Natural killer cell treated with Interleukin-12 subunit alpha and Interleukin-12 subunit beta and Interleukin-15 and Interleukin-18, amount 100 ng/mL, for 72 hours (primary cell): ENCODE results near the gene ITPRIPL1. TPM values are rescaled to one million over a fixed set of nuclear protein-coding genes. Genes with fewer than 3 reads are reported as not detected.

ENCODE experiments used
- ATAC-seq, 2 donors: fragments of 150-1000 bp; cut with Tn5 transposase in 1 of 2; sonication (Bioruptor Pico), chemical (Tn5 transposase) in 1 of 2; 2 replicates each; pipeline ENCODE4 v1.10.0; 2021
- DNase-seq: peaks from one replicate; pipeline ENCODE4 v3.0.0; 2022; ENCODE audit warnings: low spot score
- H3K27ac Mint-ChIP-seq, 2 donors: 1 replicate in 1 of 2; 2 replicates in 1 of 2; pipeline ENCODE4 v1.8.0; 2022; ENCODE audit warnings: mixed read lengths in 2 of 2, mild to moderate bottlenecking in 1 of 2, moderate library complexity in 1 of 2
- H3K27me3 Mint-ChIP-seq, 2 donors: 1 replicate in 1 of 2; 2 replicates in 1 of 2; pipeline ENCODE4 v1.8.0; 2022; ENCODE audit warnings: mixed read lengths in 2 of 2
- H3K36me3 Mint-ChIP-seq: one replicate; pipeline ENCODE4 v1.8.0; 2022; ENCODE audit warnings: mixed read lengths
- H3K4me1 Mint-ChIP-seq, 2 donors: 1 replicate in 1 of 2; 2 replicates in 1 of 2; pipeline ENCODE4 v1.8.0; 2022; ENCODE audit warnings: low read depth in 2 of 2, mixed read lengths in 2 of 2, mild to moderate bottlenecking in 1 of 2
- H3K4me3 Mint-ChIP-seq: one replicate; pipeline ENCODE4 v1.8.0; 2022; ENCODE audit warnings: mixed read lengths
- H3K9me3 Mint-ChIP-seq: 2 replicates; pipeline ENCODE4 v1.8.0; 2022; ENCODE audit warnings: mixed read lengths
- total RNA-seq, 2 donors: library from RNA; stranded (reverse); gene quantifications; one replicate each; pipeline ENCODE4 v1.2.3, GENCODE V29; 2022

Gene ITPRIPL1
- total RNA-seq, 2 donors from 2014 or later: 48.2 to 62.2 TPM

DNA sequence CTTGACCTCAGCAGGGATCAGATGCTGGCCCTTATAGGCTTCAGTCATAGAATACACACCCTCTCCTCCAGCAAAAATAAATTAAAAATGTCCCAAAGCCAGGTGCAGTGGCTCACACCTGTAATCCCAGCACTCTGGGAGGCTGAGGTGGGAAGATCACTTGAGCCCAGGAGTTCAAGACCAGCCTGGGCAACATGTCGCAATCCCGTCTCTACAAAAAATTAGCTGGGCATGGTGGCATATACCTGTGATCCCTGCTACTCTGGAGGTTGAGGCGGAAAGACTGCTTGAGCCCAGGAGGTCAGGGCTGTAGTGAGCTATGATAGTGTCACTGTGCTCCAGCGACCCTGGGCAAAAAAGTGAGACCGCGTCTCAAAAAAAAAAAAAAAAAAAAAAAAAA lies 4.8 kb downstream of the ITPRIPL1 start:
- ATAC-seq: no peak
- peaks cover 41 to 51% of the 10 kb centered on the region in 2 donors for H3K4me1 Mint-ChIP-seq
- no peak overlapping the region for H3K4me3 Mint-ChIP-seq
- no peak overlapping the region for H3K27ac Mint-ChIP-seq
- DNase-seq: no peak
- peaks cover 14% of the 10 kb centered on the region for H3K36me3 Mint-ChIP-seq
- no peaks in the 10 kb centered on the region for H3K9me3 Mint-ChIP-seq
- no peaks in the 10 kb centered on the region for H3K27me3 Mint-ChIP-seq

DNA sequence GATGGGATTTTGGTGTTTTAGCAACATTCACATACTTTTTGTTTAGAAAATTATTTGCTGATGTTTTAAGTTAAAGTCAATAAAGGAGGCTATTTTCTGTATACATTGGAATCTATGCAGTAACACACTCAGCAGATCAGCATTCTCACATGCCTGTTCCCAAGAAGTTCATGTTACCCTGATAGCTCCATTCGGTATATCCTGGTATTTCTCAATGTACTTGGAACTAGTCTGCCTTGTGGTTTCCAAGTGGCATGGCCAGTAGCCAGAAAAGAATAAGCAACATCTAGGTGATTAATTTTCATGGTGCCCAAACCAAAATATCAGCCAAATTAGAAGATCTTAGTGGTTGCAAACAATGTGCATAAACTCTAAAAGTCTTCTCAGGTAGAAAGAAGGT lies 5.3 kb downstream of the ITPRIPL1 start:
- Mint-ChIP-seq H3K9me3 (no peaks in the 10 kb centered on the region), H3K4me1 (peaks cover 41 to 52% of the 10 kb centered on the region in 2 donors), H3K27me3 (no peaks in the 10 kb centered on the region)

DNA sequence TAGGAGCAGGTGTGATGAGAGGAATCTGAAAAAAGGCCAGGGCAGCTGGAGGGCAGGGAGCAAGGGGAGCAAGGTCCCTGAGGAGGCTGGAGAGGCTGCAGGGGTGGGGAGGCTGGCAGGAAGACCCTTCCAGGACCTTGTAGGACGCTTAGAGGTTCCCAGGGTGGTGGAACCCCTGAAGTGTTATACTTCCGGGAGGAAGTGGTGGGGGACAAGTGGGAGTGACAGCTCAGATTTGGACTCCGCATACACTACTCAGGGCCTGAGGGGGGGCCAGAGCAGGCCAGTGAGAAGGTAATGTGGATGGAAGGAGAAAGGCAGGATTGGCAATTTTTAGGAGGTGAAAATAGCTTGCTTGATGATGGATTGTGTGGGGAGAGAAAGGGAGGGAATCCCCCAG lies 8.6 kb downstream of the ITPRIPL1 start:
- ATAC-seq: no peak
- H3K4me1 Mint-ChIP-seq: peaks cover 30 to 45% of the 10 kb centered on the region in 2 donors
- H3K36me3 Mint-ChIP-seq: peaks cover 10% of the 10 kb centered on the region
- no peaks in the 10 kb centered on the region for H3K9me3 Mint-ChIP-seq
- peak overlapping the region; percentile 92 for H3K4me3 Mint-ChIP-seq
- DNase-seq: no peak
- H3K27ac Mint-ChIP-seq: peak overlapping the region; percentile 69 to 82
- no peaks in the 10 kb centered on the region for H3K27me3 Mint-ChIP-seq

More for the DNA sequence above, 5.3 kb downstream of the ITPRIPL1 start:
- Mint-ChIP-seq H3K4me3 (no peak overlapping the region), H3K27ac (peak overlapping the region in 1 of 2 donors; percentile 9), H3K36me3 (peaks cover 14% of the 10 kb centered on the region)
- DNase-seq (no peak), ATAC-seq (no peak)

DNA sequence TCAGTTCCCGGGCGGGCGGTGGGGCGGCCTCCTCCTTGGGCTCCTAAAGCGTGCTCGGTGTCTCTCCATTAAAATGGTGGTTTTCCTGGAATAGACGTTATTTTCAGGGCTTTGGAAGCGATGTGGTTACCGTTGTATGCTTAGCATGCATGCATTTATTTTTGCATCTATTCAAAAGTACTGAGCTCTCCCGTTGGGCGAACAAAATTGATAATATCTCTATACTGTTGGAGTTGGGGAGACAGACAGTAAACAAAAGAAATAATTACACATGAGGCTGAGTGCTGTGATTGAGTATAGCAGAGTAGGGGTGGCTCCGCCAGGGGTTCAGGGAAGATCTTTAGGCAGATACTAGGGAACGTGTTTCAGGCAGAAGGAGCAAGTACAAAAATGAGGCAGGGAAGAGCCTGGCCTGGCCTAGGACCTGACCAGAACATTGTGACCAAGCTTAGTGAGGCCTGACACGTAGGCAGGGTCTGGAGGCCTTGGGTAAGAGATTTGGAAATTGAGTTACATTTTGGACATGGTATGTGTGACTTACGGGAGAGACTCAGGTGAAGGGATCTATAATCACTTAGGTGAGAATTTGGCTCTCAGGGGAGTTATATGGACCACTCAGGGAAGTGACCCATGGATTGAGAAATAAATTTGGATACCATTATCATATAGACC lies 11.1 kb downstream of the ITPRIPL1 start:
- Mint-ChIP-seq H3K9me3 (no peaks in the 10 kb centered on the region), H3K4me1 (peaks cover 33 to 67% of the 10 kb centered on the region in 2 donors)
- no peak for ATAC-seq

DNA sequence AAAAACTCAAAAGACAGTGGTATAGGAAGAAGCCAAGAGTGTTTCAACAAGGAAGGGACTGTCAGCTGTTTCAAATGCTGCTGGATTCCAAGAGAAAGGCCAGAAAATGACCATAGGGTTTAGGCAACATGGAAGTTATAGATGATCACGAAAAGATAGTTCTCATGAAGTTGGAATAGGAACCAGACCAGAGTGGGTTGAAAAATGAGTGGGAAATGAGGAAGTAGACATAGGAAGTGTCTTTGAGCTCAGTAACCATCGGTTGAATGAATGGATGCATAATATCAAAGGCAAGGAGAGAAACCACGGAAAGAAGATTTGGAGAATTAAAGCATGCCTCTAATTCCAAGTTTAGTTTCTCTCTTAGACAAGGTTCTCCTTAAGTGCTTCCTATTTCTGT lies 11.8 kb downstream of the ITPRIPL1 start:
- Mint-ChIP-seq H3K27ac (peak overlapping the region; percentile 69 to 82), H3K4me1 (peaks cover 33 to 73% of the 10 kb centered on the region in 2 donors), H3K9me3 (no peaks in the 10 kb centered on the region), H3K4me3 (peak overlapping the region; percentile 92), H3K36me3 (peaks cover 23% of the 10 kb centered on the region), H3K27me3 (no peaks in the 10 kb centered on the region)
- DNase-seq (no peak), ATAC-seq (no peak)

More for the DNA sequence above, 11.1 kb downstream of the ITPRIPL1 start:
- Mint-ChIP-seq H3K4me3 (peak overlapping the region; percentile 92), H3K27ac (peak overlapping the region; percentile 69 to 82), H3K36me3 (peaks cover 20% of the 10 kb centered on the region), H3K27me3 (no peaks in the 10 kb centered on the region)
- DNase-seq: no peak

DNA sequence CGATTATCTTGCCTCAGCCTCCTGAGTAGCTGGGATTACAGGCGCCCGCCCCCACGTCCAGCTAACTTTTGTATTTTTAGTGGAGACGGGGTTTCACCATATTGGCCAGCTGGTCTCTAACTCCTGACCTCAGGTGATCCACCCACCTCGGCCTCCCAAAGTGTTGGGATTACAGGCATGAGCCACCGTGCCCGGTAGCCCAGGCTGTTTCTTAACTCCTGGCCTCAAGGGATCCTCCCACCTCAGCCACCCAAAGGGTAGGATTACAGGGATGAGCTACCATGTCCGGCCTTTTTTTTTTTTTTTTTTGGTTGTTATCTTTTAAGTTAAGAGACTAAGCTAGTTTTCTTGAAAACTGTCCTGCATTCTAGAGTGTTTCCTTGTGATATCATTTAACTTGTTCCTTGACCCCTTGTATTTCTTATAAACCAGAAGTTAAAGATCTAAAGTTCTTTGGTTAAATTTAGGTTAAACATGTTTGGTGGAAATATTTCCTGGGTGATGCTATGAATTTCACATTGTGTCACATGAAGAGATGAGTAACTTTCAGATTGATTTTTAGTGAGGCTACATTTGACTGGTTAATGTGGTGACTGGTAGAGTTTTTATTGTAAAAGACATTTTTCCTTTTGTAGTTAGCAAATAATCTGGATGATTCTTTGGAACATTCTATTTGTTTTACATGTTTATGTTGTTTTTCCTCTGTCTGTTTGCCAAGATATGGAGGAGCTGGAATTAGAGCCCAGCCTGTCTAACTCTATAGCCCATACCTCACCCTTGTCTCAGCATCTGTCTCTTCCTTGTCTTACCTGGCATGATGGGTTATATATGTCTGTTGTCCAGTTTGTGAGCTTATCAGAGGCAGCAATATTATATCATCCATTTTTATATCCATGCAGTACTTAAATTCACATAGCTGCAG lies 15.6 kb downstream of the ITPRIPL1 start:
- Mint-ChIP-seq H3K4me1 (peaks cover 21 to 79% of the 10 kb centered on the region in 2 donors), H3K36me3 (peaks cover 39% of the 10 kb centered on the region), H3K9me3 (no peaks in the 10 kb centered on the region), H3K27me3 (no peaks in the 10 kb centered on the region), H3K4me3 (peak overlapping the region; percentile 85), H3K27ac (peak overlapping the region; percentile 30 to 93)
- DNase-seq (no peak), ATAC-seq (no peak)

DNA sequence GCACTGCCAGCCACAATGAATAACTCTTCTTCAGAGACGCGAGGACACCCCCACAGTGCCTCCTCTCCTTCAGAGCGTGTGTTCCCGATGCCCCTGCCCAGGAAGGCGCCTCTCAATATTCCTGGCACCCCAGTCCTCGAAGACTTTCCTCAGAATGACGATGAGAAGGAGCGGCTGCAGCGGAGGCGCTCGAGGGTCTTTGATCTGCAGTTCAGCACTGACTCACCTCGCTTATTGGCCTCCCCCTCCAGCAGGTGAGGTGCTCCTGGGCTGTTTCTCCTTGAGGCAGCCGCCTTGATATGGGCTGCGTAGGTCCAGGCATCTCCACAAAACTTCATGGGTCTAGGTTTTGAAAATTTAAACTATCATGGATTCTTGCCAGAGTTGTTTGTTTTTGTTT lies 16.5 kb downstream of the ITPRIPL1 start:
- Mint-ChIP-seq H3K4me1 (peaks cover 14 to 71% of the 10 kb centered on the region in 2 donors), H3K4me3 (peak overlapping the region; percentile 85), H3K27ac (peak overlapping the region; percentile 30 to 93), H3K9me3 (no peaks in the 10 kb centered on the region), H3K36me3 (peaks cover 43% of the 10 kb centered on the region), H3K27me3 (no peaks in the 10 kb centered on the region)
- ATAC-seq: no peak
- DNase-seq: no peak

DNA sequence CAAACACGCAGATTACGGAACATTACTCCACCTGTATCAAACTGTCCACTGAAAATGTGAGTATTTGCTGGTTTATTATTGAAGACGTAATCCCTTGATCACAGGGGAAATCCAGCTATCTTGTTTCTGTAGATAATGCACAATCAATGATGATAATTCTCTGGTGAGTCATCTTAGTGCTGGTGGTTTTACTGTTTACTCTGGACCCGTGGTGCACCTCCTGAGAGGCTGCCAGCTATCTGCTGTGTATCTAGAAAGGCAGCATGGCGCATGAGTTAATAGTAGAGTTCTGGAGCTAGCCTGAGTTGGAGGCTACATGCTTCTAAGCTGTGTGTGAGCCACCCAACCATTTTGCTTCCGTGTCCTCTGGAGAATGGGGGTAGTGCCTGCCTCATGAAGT lies 17.0 kb downstream of the ITPRIPL1 start:
- H3K27ac Mint-ChIP-seq: peak overlapping the region; percentile 30 to 93
- ATAC-seq: peak in 1 of 2 donors; percentile 81
- no peak for DNase-seq
- peak overlapping the region; percentile 85 for H3K4me3 Mint-ChIP-seq
- peaks cover 12 to 67% of the 10 kb centered on the region in 2 donors for H3K4me1 Mint-ChIP-seq
- peaks cover 40% of the 10 kb centered on the region for H3K36me3 Mint-ChIP-seq
- no peaks in the 10 kb centered on the region for H3K27me3 Mint-ChIP-seq
- H3K9me3 Mint-ChIP-seq: no peaks in the 10 kb centered on the region

DNA sequence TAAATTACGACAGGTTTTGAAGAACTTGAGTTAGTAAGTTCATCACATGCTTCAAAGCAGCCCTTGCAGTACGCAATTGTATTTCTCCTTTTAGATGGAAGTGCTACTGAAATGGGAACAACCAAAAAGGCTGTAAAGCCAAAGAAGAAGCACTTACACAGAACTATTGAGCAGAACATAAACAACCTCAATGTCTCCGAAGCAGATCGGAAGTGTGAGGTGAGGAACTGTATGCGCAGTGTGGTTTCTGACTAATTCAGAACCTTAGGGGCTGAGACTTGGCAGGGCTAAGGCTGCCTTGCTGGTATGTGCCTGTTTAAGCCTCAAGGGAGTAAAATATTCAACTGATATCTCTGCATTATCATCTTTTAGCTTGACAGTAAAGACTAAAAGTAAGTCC lies 18.9 kb downstream of the ITPRIPL1 start:
- Mint-ChIP-seq H3K27ac (peak overlapping the region; percentile 36 to 93), H3K9me3 (no peaks in the 10 kb centered on the region), H3K27me3 (no peaks in the 10 kb centered on the region), H3K36me3 (peaks cover 36% of the 10 kb centered on the region), H3K4me3 (peak overlapping the region; percentile 85), H3K4me1 (peaks cover 7 to 55% of the 10 kb centered on the region in 2 donors)
- ATAC-seq (peak; percentile 71 to 93), DNase-seq (no peak)

DNA sequence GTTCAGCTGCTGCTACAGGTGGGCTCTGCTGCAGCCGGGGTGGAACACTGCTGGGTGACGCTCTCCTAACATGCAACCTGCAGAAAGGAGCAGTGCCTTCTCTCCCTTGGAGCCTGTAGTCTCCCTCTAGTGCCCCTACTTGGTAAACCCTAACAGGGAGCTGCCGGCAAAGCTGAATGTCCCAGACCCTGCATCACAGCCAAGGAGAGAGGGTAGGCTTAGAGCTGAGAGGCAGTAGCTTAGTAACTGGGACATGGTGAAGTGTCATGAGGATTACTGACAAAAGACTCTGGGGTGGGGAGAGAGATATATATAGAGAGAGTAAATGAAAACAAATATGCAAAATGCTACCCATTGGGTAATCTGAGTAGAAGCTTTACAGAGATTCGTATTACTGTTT lies 20.3 kb downstream of the ITPRIPL1 start:
- H3K4me1 Mint-ChIP-seq: peaks cover 4 to 42% of the 10 kb centered on the region in 2 donors
- DNase-seq (no peak), ATAC-seq (no peak)
- no peaks in the 10 kb centered on the region for H3K27me3 Mint-ChIP-seq
- no peaks in the 10 kb centered on the region for H3K9me3 Mint-ChIP-seq
- peak overlapping the region; percentile 1 to 93 for H3K27ac Mint-ChIP-seq
- H3K36me3 Mint-ChIP-seq: peaks cover 30% of the 10 kb centered on the region
- no peak overlapping the region for H3K4me3 Mint-ChIP-seq

DNA sequence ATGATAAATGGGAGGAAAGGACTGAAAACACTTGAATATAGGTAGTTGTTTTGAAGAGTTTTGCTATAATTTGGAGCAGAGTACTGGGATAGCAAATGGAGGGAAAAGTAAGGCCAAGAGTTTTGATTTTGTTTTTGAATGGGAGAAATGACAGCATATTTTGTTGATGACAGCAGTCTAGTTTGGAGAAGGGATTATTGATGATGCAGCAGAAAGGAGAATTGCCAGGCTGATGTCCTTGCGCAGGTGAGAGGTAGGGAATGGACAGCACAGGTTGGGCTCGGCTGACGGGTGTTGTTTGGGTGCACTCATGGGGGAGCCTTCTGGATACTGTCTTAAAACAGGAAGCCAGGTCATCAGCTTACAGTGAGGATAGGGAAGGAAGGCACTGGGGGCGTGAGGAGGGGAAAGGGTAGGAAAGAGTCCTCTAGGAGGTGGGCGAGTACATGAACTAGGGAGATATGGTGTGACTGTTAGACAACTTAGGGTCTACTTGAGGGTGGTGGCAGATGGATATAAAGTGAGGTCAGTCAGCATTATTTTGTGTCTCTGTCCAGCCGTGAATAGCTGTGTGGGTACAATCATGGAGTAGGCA lies 20.8 kb downstream of the ITPRIPL1 start:
- ATAC-seq (no peak), DNase-seq (no peak)
- peaks cover 29% of the 10 kb centered on the region for H3K36me3 Mint-ChIP-seq
- H3K27me3 Mint-ChIP-seq: no peaks in the 10 kb centered on the region
- H3K4me1 Mint-ChIP-seq: peaks cover 4 to 37% of the 10 kb centered on the region in 2 donors
- H3K27ac Mint-ChIP-seq: peak overlapping the region in 1 of 2 donors; percentile 93
- H3K4me3 Mint-ChIP-seq: no peak overlapping the region
- no peaks in the 10 kb centered on the region for H3K9me3 Mint-ChIP-seq

DNA sequence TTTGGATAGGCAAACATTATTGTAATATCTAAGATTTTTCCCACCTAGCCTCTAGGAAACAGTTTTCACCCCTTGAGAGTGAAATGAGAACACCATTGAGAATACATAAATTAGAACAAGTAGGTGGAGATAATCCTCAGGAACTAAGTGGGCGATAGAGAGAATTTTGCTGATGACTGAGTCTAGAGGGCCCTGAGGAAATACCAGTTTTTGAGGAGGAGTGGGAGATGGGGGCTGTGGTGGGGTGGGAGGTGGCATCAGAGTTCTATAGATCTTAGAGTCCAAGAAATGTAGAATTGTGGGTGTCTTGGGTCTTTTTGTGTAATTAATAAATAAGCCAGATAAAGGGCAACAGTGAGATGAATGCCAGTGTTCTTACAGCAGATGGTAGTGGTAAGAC lies 22.3 kb downstream of the ITPRIPL1 start:
- no peak overlapping the region for H3K4me3 Mint-ChIP-seq
- no peaks in the 10 kb centered on the region for H3K9me3 Mint-ChIP-seq
- H3K27ac Mint-ChIP-seq: no peak overlapping the region
- no peak for ATAC-seq
- no peaks in the 10 kb centered on the region for H3K27me3 Mint-ChIP-seq
- DNase-seq: no peak
- peaks cover 18% of the 10 kb centered on the region for H3K36me3 Mint-ChIP-seq
- H3K4me1 Mint-ChIP-seq: peaks cover 0 to 23% of the 10 kb centered on the region in 2 donors

DNA sequence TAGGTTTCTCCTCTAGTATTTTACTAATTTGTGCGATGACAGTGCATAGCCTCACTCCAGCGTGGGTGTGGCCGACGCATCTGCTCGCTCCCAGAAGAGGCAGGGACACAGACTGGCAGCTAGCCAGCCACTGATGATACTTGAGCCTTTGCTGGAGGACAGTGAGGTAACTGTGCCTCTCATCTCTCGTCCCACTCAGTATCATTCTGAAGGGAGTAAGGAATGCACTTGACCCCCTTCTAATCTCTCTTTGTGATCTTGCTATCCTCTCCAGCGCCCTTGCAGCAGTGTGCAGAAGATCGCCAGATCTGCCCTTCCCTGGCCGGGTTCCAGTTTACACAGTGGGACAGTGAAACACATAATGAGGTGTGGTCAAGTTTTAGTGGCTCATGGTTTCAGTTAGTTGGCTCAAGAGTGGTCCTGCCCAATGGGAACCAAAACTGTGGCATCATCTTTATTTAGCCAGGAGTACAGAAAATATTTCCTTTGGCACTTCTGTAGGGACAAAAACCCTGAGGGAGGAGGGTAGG lies 28.0 kb downstream of the ITPRIPL1 start:
- ATAC-seq (no peak), DNase-seq (no peak)
- Mint-ChIP-seq H3K27ac (no peak overlapping the region), H3K36me3 (peaks cover 4% of the 10 kb centered on the region), H3K4me1 (no peaks in the 10 kb centered on the region), H3K27me3 (no peaks in the 10 kb centered on the region), H3K4me3 (no peak overlapping the region), H3K9me3 (no peaks in the 10 kb centered on the region)
